NK-92 (cell line): ENCODE data around the gene DAB2IP.

Experiments
- DNase-seq: peaks from one replicate; lab custom pipeline; 2025; ENCODE audit not compliant: unreplicated experiment; lab: John Stamatoyannopoulos, UW

Gene DAB2IP

GRCh38 chr9:121625590-121625989 is 25.8 kb upstream of the DAB2IP start:
- no peak for DNase-seq

GRCh38 chr9:121626012-121626411 is 25.4 kb upstream of the DAB2IP start:
- no peak for DNase-seq

- DNase-seq, result no peak
Measured at GRCh38 chr9:121627427-121627826, 24.0 kb upstream of the DAB2IP start.

DNA sequence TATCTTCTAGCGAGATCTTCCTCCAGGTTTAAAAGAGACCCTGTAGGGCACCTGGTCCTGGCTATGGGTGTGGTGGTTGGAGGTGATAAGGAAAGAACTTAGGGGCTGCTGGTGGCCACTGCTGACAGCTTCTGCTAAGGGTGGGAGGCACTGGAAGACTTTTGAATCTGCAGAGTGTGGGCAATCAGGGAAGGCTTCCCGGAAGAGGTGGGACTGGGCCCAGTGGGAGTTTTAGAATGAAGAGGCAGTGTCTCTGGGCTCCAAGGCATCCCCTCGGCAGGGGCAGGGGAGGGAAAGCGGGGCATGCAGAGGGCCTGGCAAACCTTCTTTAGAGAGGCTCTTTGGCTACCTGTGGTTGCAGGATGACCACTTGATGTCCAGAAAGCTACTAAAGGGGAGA is 23.0 kb upstream of the DAB2IP start:
- DNase-seq, result no peak

DNA sequence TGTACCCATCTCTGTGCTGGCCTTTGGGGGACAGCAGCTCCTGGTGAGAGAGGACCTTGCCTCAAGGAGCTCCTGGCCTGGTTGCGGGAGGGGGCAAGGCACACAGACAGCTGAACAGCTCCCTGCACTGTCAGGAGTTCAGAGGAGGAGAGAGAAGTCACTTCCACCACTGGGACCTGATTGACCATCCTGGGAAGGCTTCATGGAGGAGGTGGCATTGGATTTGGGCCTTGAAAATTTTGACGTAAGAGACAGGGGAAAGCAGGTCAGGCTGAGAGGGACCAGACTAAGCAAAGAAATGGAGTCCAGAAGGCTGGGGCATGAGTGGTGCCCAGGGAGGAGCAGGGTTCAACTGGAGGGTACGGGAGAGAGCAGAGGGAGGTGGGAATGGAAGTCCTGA is 20.3 kb upstream of the DAB2IP start:
- no peak for DNase-seq

GRCh38 chr9:121631978-121632418 is 19.4 kb upstream of the DAB2IP start:
- DNase-seq, result no peak

GRCh38 chr9:121633119-121633714 is 18.2 kb upstream of the DAB2IP start:
- no peak for DNase-seq

DNA sequence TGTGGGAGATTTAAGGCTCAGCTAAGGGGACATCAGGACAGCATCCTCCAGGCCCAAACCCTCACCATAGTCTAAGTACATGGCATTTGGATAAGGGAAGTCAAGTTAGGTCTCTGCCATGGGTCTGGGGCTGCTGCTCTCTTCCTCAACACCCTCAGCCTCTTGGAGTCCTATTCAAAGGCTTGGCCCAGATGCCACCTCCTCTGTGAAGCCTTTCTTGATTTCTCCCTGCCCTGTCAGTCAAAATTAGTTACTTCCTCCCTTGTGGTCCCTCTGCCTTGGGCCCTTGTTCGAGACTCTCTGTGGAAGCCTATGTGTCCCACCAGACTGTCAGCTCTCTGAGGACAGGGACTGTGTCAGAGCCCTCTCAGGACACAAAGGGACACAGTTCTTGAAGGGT is 17.7 kb upstream of the DAB2IP start:
- DNase-seq, result no peak

DNA sequence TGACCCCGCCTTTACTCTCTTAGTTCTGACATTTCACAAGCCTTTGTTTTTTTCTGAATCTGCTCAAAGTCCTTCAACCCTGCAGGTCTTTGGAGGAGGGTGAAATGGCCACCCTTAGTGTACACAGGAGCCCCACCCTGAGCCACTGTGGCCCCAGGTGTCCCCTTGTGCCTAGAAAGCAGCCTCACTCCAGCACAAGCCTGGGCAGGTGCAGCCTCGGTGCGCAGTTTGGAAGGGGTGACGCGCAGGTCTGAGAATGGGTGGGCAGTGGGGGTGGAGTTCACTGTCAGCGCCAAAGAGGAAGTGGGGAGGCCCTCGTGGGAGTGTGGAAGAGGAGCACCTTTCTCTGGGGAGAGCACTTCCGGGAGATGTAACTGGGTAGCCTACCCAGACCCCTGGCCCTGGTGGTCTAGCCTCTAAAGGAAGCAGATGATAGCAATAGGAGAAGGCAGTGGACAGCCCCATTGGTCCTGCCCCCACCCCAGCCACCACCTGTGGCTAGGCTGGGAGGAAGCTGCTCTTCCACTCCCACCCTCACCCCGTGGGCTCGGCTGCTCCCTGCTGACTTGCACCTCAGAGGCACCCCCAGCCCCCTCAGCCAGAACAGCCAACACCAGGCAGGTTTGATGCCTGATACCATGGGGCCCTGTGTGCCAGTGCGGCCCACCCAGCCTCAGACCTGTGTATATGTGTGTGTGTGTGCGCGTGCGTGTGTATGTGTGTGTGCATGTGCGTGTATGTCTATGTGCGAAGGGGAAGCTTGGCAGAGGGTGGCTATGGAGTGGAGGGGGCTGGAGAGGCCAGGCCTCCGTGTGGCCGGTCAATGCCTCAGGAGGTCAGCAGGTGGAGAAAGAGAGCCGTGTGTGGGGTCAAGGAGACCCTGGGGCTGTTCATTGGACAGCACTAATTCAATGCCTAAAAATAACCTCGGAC is 16.8 kb upstream of the DAB2IP start:
- no peak for DNase-seq

GRCh38 chr9:121635300-121635876 is 16.0 kb upstream of the DAB2IP start:
- DNase-seq, result no peak

DNA sequence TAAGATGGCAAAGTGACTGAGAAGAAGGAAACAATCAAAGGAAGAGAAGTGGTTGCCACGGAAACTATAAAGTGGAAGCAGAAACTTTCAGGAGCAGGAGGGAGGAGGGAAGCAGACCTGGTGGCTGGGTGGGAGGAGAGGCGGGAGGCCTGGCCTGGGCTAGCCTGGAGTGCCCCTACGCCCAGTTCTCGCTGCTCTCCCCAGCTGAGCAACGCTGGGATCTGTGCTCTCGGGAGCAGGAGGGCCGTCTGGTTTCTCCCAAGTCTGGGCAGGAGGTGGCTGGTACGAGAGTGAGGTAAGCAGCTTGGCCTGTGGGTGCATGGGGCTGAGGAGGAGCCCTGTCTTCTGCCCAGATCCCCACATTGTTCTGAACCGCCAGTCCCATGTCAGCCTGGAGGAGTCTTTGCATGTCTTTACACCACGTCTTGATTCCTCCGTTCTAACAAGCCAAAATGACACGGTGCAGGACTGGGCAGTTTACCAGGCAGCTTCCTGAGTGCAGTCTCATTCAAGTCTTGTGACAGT is 15.0 kb upstream of the DAB2IP start:
- no peak for DNase-seq

GRCh38 chr9:121636978-121637712 is 14.3 kb upstream of the DAB2IP start:
- DNase-seq, result no peak

DNA sequence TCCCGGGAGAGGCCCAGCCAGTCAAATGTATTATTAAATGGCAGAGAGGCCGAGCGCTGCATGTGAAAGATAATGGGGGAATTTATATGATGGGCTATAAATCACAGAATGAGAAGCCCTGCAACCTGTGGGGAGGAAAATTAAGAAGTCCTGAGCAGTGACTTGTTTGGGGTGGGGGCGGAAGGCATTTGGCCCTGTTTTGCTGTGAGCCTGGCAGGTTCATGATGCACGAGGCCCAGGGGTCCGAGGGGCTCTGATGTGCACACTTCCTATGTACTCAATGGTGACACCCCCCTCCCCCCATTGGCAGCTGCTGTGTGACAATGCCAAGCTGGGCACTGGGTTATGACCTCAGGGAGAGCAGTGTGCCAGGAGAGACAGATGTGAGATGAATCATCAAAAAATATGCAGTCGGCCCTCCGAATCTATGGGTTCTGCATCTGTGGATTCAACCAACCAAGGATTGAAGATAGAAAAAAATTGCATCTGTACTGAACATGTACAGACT is 13.7 kb upstream of the DAB2IP start:
- DNase-seq, result no peak

DNA sequence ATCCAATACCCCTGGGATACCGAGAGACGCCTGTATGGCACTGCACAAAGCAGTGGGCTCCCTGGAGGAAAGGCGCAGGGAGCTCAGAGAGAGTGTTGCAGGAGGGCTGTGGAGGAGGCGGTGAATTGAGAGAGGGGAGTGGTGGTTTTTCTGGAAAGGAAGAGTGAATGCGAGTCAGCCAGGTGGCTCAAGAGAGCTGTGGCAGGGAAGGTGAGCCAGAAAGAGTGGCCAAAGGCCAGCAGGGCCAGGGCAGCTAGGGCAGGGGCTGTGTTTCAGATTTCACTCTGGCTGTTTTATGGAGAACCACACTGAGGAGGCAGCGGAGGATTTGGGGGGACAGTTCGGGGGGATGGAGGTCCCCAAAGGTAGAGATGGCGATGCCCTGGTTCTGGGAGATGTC is 13.0 kb upstream of the DAB2IP start:
- DNase-seq, result no peak

DNA sequence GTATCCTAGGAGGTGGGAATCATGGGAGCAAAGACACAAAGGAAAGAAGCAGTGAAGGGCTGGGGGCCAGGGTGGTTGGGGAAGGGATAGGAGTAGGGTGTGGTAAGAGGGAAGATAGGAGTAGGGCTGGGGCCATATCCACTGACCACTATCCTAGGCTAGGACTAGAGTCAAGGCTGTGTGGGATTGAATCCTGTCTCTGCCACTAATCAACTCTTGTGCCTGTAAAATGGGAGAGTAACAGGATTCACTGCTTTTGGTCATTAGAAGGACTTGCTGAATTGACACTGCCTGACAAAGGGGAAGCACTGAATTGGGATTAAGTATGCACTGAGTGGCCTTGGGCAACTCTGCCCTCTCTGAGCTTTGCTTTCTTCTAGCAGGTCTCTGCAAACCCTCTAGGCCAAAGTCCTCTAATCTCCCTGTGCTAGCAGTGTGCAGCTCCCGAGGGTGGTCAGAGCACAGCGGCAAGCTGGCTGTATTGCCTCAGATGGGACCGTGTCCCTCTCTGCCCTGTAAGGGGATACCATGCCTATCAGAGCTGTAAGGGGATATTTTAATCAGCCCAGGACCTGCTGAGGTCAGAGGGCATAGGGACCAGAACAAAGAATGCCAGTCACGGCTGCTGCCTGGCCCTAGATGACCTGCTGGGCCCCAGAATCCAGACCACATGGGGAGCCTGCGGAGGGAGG is 12.4 kb upstream of the DAB2IP start:
- no peak for DNase-seq

- DNase-seq, result no peak
Measured at GRCh38 chr9:121639619-121640018, 11.8 kb upstream of the DAB2IP start.

DNA sequence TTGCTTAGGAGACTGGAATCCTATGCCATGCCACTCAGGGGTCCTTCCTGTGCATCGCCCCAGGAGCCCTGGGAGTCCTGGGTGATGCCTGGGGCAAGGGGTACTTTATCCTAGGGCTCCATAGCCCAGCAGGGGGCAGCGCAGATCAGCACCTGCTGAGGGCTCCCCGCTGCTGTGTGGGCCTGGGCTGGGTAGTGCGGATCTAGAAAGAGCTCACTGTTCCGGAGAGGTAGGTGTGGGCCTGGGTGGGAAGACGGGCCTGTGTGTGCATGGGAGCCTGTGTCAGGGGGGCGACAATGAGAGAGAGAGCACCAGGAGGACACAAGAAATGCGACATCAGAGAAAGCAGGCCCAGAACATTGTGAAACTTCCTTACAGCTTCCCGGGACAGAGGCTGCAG is 11.4 kb upstream of the DAB2IP start:
- DNase-seq, result no peak

DNA sequence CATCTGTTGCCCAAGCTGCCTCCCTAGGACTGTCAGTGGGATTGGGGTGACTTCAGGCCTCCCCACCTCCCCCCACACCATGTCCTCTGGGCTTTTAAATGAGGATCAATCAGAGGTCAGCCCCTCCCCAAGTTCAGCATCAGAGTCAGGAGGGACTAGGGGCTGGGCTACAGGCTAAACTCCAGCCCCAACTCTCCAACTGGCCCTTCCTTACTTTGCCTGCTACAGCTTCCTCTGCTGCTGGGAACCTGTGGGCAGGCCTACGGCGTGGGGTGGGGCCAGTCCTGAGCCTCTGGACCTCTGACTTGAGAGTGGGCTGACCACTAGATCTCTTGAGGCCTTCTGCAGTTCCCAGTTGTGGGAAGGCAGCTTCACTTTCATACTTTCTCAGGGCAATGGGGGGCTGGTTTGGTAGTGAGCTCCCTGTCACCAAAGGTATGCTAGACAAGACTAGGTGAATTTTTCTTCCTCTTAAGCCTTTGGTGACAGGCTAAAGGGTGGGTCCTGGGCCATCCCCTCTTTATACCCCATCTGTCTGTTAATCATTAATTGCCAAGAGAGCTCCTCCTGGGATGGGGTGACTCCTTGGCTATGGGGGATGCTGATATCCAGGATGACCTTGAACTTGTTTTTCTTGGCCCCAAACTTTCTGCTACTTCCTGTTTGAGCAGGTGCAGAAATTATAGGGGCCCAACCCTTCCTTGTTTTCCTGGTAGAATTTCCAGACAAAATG is 10.8 kb upstream of the DAB2IP start:
- no peak for DNase-seq

DNA sequence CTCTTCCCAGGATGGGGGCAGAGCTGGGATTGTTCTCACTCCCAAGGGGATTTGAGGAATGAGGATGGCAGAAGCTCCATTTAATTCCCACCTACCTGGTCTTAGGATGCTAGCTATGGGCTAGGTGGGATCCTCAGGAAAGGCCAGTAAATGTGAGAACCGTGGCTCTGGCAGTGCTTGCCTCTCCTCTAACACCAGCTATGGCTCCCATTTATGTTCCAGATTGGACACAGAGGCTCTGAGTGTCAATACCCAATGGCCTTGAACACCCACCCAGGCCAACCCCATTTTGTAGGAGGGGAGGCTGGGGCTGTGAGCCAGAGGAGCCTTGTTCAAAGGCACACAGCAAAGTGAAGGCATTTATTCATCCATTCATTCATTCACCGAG is 10.2 kb upstream of the DAB2IP start:
- no peak for DNase-seq

DNA sequence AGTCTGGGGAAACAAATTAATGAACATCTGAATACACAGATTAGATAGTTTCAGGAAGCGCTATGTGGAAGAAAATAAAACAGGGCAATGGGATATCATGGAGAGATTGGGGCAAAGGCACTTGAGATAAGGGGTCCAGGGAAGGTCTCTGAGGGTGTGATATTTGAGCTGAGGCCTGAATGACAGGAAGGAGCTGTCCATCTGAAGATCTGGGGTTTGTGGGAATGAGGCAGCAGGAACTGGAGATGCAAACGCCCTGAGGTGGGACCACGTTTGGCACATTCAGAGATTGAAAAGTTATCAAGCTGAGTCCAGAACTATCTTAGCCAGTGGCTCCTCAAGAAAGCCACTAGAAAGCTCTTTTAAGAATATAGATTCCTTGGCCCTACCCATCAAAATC is 8.7 kb upstream of the DAB2IP start:
- no peak for DNase-seq
